GM12878 (cell line): ENCODE data around the gene NMT1. TPM values are rescaled to one million over a fixed set of nuclear protein-coding genes. Genes with fewer than 3 reads are reported as not detected.

Experiments used
- ATAC-seq: fragments of 200-7000 bp; cut with Tn5 transposase; 3 replicates; pipeline ENCODE4 v1.9.1; 2020; ENCODE audit warnings: mild to moderate bottlenecking, moderate library complexity
- BruUV-seq: library from RNA; stranded (reverse); fragments of 400-500 nt; replicated peaks from 2 replicates; lab custom pipeline; 2021; lab: Mats Ljungman, UMichigan
- CTCF ChIA-PET: fragments of 300-600 bp; sonication (Branson Sonifier 250); formaldehyde crosslinking; extraction: SDS; loops from one replicate; lab custom pipeline; 2021; ENCODE audit warnings: inconsistent platforms; lab: Yijun Ruan, JAX
- POLR2A ChIA-PET: fragments of 350-600 bp; formaldehyde crosslinking; extraction: SDS; loops from one replicate; lab custom pipeline; 2021; ENCODE audit warnings: inconsistent platforms; lab: Charles Lee
- RAD21 ChIA-PET: fragments of 300-600 bp; sonication (Branson Sonifier 250); formaldehyde crosslinking; loops from one replicate; lab custom pipeline; 2023; ENCODE audit warnings: antibody characterized with exemption; ENCODE audit not compliant: unreplicated experiment; lab: Charles Lee
- SMC1A ChIA-PET: fragments of 300-600 bp; sonication (Branson Sonifier 250); formaldehyde crosslinking; loops from one replicate; lab custom pipeline; 2023; ENCODE audit not compliant: unreplicated experiment, uncharacterized antibody; lab: Charles Lee
- DNase-seq: peaks from one replicate; pipeline ENCODE4 v3.0.0-alpha.2; 2011; ENCODE audit warnings: low read depth, low spot score
- FAIRE-seq: peaks from 3 replicates; lab custom pipeline; 2011; peaks lifted over from hg19 to GRCh38; lab: Jason Lieb, UNC
- H2AFZ ChIP-seq: 2 replicates; pipeline ENCODE4 v1.6.0; 2011; ENCODE audit warnings: low read depth, low read length, control low read depth; ENCODE audit not compliant: control insufficient read depth
- H3K27ac ChIP-seq: 2 replicates; pipeline ENCODE4 v1.5.1; 2011; ENCODE audit warnings: control low read depth; ENCODE audit not compliant: control insufficient read depth, insufficient read depth
- H3K27me3 ChIP-seq, 2 experiments: replicated peaks in 1 of 2; 2 replicates each; pipeline versions ENCODE4 v1.6.0 to v1.6.1; 2011; ENCODE audit warnings: low read length in 1 of 2; ENCODE audit not compliant: control insufficient read depth in 2 of 2, insufficient read depth in 2 of 2
- H3K36me3 ChIP-seq, 2 experiments: 2 replicates each; pipeline ENCODE4 v1.5.1; 2011; ENCODE audit warnings: low read length in 1 of 2; ENCODE audit not compliant: control insufficient read depth in 2 of 2, insufficient read depth in 2 of 2
- H3K4me1 ChIP-seq: 2 replicates; pipeline ENCODE4 v1.6.1; 2011; ENCODE audit warnings: mild to moderate bottlenecking, low read length, moderate library complexity, mixed read lengths; ENCODE audit not compliant: control insufficient read depth, insufficient read depth
- H3K4me2 ChIP-seq: 2 replicates; pipeline ENCODE4 v1.6.0; 2011; ENCODE audit warnings: control low read depth; ENCODE audit not compliant: control insufficient read depth, insufficient read depth
- H3K4me3 ChIP-seq: fragments of 200-600 bp; sonication (generic); 2 replicates; pipeline ENCODE4 v1.5.1; 2016
- H3K79me2 ChIP-seq: 2 replicates; pipeline ENCODE4 v1.6.0; 2011; ENCODE audit warnings: low read length; ENCODE audit not compliant: control insufficient read depth, insufficient read depth
- H3K9ac ChIP-seq: 2 replicates; pipeline ENCODE4 v1.8.0; 2011; ENCODE audit warnings: low read length, control low read depth, mixed read lengths; ENCODE audit not compliant: control insufficient read depth, insufficient read depth
- H3K9me3 ChIP-seq: replicated peaks from 3 replicates; pipeline ENCODE4 v1.5.1; 2011; ENCODE audit warnings: mild to moderate bottlenecking, low read length; ENCODE audit not compliant: control insufficient read depth, insufficient read depth
- H4K20me1 ChIP-seq: 2 replicates; pipeline ENCODE4 v1.6.0; 2011; ENCODE audit not compliant: control insufficient read depth, insufficient read depth
- CHD2 ChIP-seq: IDR thresholded peaks from 2 replicates; pipeline ENCODE4 v1.6.1; 2011; ENCODE audit warnings: low read depth, low read length, improper control_type of control experiment, borderline replicate concordance
- CREM ChIP-seq: IDR thresholded peaks from 2 replicates; pipeline ENCODE4 v1.6.1; 2014; ENCODE audit warnings: antibody characterized with exemption, low read depth
- E2F4 ChIP-seq: IDR thresholded peaks from 2 replicates; pipeline ENCODE4 v1.6.1; 2012; ENCODE audit warnings: low read depth, low read length, improper control_type of control experiment
- E4F1 ChIP-seq: fragments of 450-650 bp; IDR thresholded peaks from 2 replicates; pipeline ENCODE4 v1.6.1; 2018; ENCODE audit warnings: borderline replicate concordance, mild to moderate bottlenecking; ENCODE audit not compliant: partially characterized antibody
- HDAC2 ChIP-seq: fragments of 200-600 bp; sonication (generic); IDR thresholded peaks from 2 replicates; pipeline ENCODE4 v1.6.1; 2017
- KLF5 ChIP-seq: fragments of 450-650 bp; IDR thresholded peaks from 2 replicates; pipeline ENCODE4 v1.6.1; 2014; ENCODE audit warnings: mild to moderate bottlenecking; ENCODE audit not compliant: partially characterized antibody
- POLR2AphosphoS5 ChIP-seq: IDR thresholded peaks from 2 replicates; pipeline ENCODE4 v1.6.1; 2011; ENCODE audit warnings: mild to moderate bottlenecking, low read length, inconsistent platforms
- SIN3A ChIP-seq: IDR thresholded peaks from 2 replicates; pipeline ENCODE4 v1.6.1; 2012; ENCODE audit warnings: low read depth, low read length, improper control_type of control experiment
- SPI1 ChIP-seq: IDR thresholded peaks from 2 replicates; pipeline ENCODE4 v1.6.1; 2011; ENCODE audit warnings: low read depth, mild to moderate bottlenecking, low read length, moderate library complexity, borderline replicate concordance; ENCODE audit not compliant: insufficient read depth
- SUZ12 ChIP-seq: fragments of 200-600 bp; sonication (generic); IDR thresholded peaks from one replicate; pipeline ENCODE4 v1.6.1; 2018; ENCODE audit warnings: antibody characterized with exemption, mild to moderate bottlenecking; ENCODE audit not compliant: unreplicated experiment
- ZNF384 ChIP-seq: IDR thresholded peaks from 2 replicates; pipeline ENCODE4 v1.6.1; 2012; ENCODE audit warnings: low read depth, mild to moderate bottlenecking, low read length, improper control_type of control experiment, borderline replicate concordance
- WGBS: methylation state at CpG from one replicate; pipeline ENCODE4 v1.1.6; 2016; ENCODE audit warnings: low lambda C conversion rate; ENCODE audit not compliant: insufficient replicate concordance, insufficient coverage; ENCODE audit errors: missing lambda C conversion rate; 5-methylcytosine and 5-hydroxymethylcytosine counted together
- in situ Hi-C: fragments of 300-500 bp; cut with MboI; formaldehyde crosslinking; loops from 9 replicates; pipeline ENCODE4 v1.14.3; 2018; ENCODE audit warnings: mixed read lengths
- intact Hi-C: fragments of 100-400 bp; cut with micrococcal nuclease; formaldehyde crosslinking; loops from one replicate; pipeline ENCODE4 v1.14.2; 2022; ENCODE audit not compliant: unreplicated experiment
- polyA plus RNA-seq, 11 experiments: library from polyadenylated mRNA; depleted of rRNA in 4 of 11; unstranded in 6 of 11; stranded (reverse) in 5 of 11; fragments of >200 nt; fragmentation: Nextera tagmentation in 4 of 11; fragmentation: Illumina TruSeq in 1 of 11; extraction: Ambion mirVana in 4 of 11; extraction: Trizol in 1 of 11; gene quantifications; 1 replicate in 1 of 11; 2 replicates in 10 of 11; pipeline versions ENCODE4 v1.2.1 to v1.2.3, GENCODE V29; 2011 to 2016; ENCODE audit warnings: inconsistent platforms in 2 of 11, missing spikeins in 2 of 11, low read depth in 1 of 11
- total RNA-seq, 4 experiments: library from RNA; depleted of rRNA in 3 of 4; stranded (reverse); fragments of >200 nt in 3 of 4; fragmentation: Illumina TruSeq in 1 of 4; extraction: Trizol in 1 of 4; gene quantifications; 2 replicates each; pipeline versions ENCODE4 v1.2.1 to v1.2.3, GENCODE V29; 2013 to 2021

NMT1 gene
- total and polyA plus RNA-seq, 10 of the 15 experiments (the other 5 are each of a cell fraction or from before 2014, with no cell fraction given), result 96.7 to 395 (median 222) TPM

GRCh38 chr17:45150911-45151809 lies 90.0 kb downstream of the NMT1 start:
- Histone ChIP-seq H3K9me3 (no peaks in the 10 kb centered on the region), H3K4me3 (peak overlapping the region; percentile 96), H4K20me1 (no peaks in the 10 kb centered on the region; the same call in 1 of the 2 replicates), H3K4me1 (peaks cover 13% of the 10 kb centered on the region), H3K27ac (peak overlapping the region; percentile 81), H2AFZ (no peak overlapping the region), H3K36me3 (no peaks in the 10 kb centered on the region), H3K4me2 (peak overlapping the region; percentile 94), H3K79me2 (peaks cover 48% of the 10 kb centered on the region), H3K27me3 (no peaks in the 10 kb centered on the region), H3K9ac (peak overlapping the region; percentile 69)
- ChIA-PET SMC1A (interaction anchor here (1.2 to 6.7 kb wide), 12 partner anchors 9 to 97 kb away, joined by 3 to 114 read pairs (median 6); partner anchors contain the start of genes ACBD4 and HEXIM2), RAD21 (interaction anchor here (0.9 to 6.7 kb wide), 16 partner anchors 9 to 373 kb away, joined by 3 to 121 read pairs (median 4); partner anchors contain the start of genes ACBD4, FMNL1, HEXIM2 and NMT1), CTCF (interaction anchor here (0.6 to 11.0 kb wide), 33 partner anchors 10 to 376 kb away, joined by 3 to 280 read pairs (median 5); partner anchors contain the start of genes ACBD4, EFTUD2 and HEXIM2), POLR2A (interaction anchor here (0.5 to 7.1 kb wide), 26 partner anchors 10 to 693 kb away, joined by 3 to 239 read pairs (median 5); partner anchors contain the start of genes ACBD4, DBF4B, HEXIM2 and MAP3K14)
- WGBS, result 51% methylated on average over 8 of the region's 8 CpGs
- no TSS peak for BruUV-seq
- ATAC-seq (no peak), FAIRE-seq (no peak), DNase-seq (no peak)
- intact Hi-C loops (no loop called here), in situ Hi-C loops (no loop called here)
- no peak for TF ChIP-seq SIN3A
- peak; percentile 43; the same call in 1 of the 2 replicates for TF ChIP-seq SPI1
- TF ChIP-seq POLR2AphosphoS5, result peak; percentile 57

- CTCF ChIA-PET, result interaction anchor here (0.9 to 10.2 kb wide), 4 partner anchors 9 to 43 kb away, joined by 3 to 189 read pairs (median 17); partner anchors contain the start of gene ACBD4
- H3K4me1 ChIP-seq, result peaks cover 5% of the 10 kb centered on the region
- no peak overlapping the region for H3K4me3 ChIP-seq
- no peaks in the 10 kb centered on the region for H3K27me3 ChIP-seq
- DNase-seq (no peak), ATAC-seq (no peak), FAIRE-seq (no peak)
- RAD21 ChIA-PET, result interaction anchor here (0.6 to 1.7 kb wide), 2 partner anchors 20 to 298 kb away, joined by 3 to 17 read pairs; partner anchors contain the start of gene ACBD4
- H3K79me2 ChIP-seq, result peaks cover 39% of the 10 kb centered on the region
- H3K9ac ChIP-seq, result no peak overlapping the region
- no peak overlapping the region for H3K27ac ChIP-seq
- POLR2A ChIA-PET, result interaction anchor here (0.6 to 1.2 kb wide), 8 partner anchors 11 to 619 kb away, joined by 3 to 10 read pairs (median 4); partner anchors contain the start of gene ACBD4
- SMC1A ChIA-PET, result interaction anchor here (0.6 to 2.1 kb wide), 3 partner anchors 19 to 217 kb away, joined by 4 to 10 read pairs (median 6); partner anchors contain the start of gene ACBD4
- 99% methylated on average over 4 of the region's 4 CpGs for WGBS
- in situ Hi-C loops (no loop called here), intact Hi-C loops (no loop called here)
- no peaks in the 10 kb centered on the region for H3K36me3 ChIP-seq
- no peaks in the 10 kb centered on the region for H3K9me3 ChIP-seq
- no peak overlapping the region for H3K4me2 ChIP-seq
- H2AFZ ChIP-seq, result no peak overlapping the region
- H4K20me1 ChIP-seq, result no peaks in the 10 kb centered on the region; the same call in 1 of the 2 replicates
- no TSS peak for BruUV-seq
- TF ChIP-seq HDAC2 (no peak), ZNF384 (0 out of 2 replicates have a peak, but pooled peaks have one; percentile 20), E2F4 (no peak), CREM (no peak), E4F1 (no peak), CHD2 (no peak), SUZ12 (no peak), KLF5 (no peak)
These were observed 93.9 kb downstream of the NMT1 start for GRCh38 chr17:45155029-45155428.
